DND-41 (cell line): ENCODE results near the gene MTO1.

Experiments
- CTCF ChIP-seq: IDR thresholded peaks from 2 replicates; pipeline ENCODE4 v1.5.1; 2012; ENCODE audit warnings: borderline replicate concordance, low read length, moderate library complexity, mild to moderate bottlenecking; ENCODE audit not compliant: poor library complexity, severe bottlenecking; ENCODE audit errors: extremely low read depth
- EZH2 ChIP-seq: IDR thresholded peaks from 3 replicates; pipeline ENCODE4 v1.6.1; 2012; ENCODE audit warnings: borderline replicate concordance, low read depth, mild to moderate bottlenecking, moderate library complexity, low read length, inconsistent platforms; ENCODE audit not compliant: severe bottlenecking

- TF ChIP-seq CTCF = no peak
- no peak for TF ChIP-seq EZH2
These were observed 29.8 kb downstream of the MTO1 start for GRCh38 chr6:73491377-73491776.
